Iris pigment epithelial cell (primary cell): Measurements from ENCODE around the gene CTRB2.

Experiments used
- DNase-seq: peaks from one replicate; pipeline ENCODE4 v3.0.0-alpha.2; 2011; ENCODE audit warnings: low read depth

Gene CTRB2

GRCh38 chr16:75206749-75207451, at the start of gene CTRB2:
CTRB2 (minus strand) TSS chr16:75207161; CDS start chr16:75207141, 20 bp downstream.
- no peak for DNase-seq

GRCh38 chr16:75256059-75256571, 49.2 kb upstream of the CTRB2 start:
- DNase-seq: no peak

- peak; percentile 91 for DNase-seq
Observed at GRCh38 chr16:75254359-75254837, 47.4 kb upstream of the CTRB2 start.

- DNase-seq: peak; percentile 75
Observed at GRCh38 chr16:75252946-75253911, 46.3 kb upstream of the CTRB2 start.

GRCh38 chr16:75252049-75252864, 45.3 kb upstream of the CTRB2 start:
- no peak for DNase-seq

- peak; percentile 90 for DNase-seq
Observed at GRCh38 chr16:75251280-75252048, 44.5 kb upstream of the CTRB2 start, which contains the start of gene BCAR1. BCAR1 (minus strand) TSS chr16:75251624; CDS start chr16:75251482, 142 bp downstream.

- no peak for DNase-seq
Observed at GRCh38 chr16:75250809-75251279, 43.9 kb upstream of the CTRB2 start.

GRCh38 chr16:75250089-75250808, 43.3 kb upstream of the CTRB2 start:
- DNase-seq: no peak

- no peak for DNase-seq
Observed at GRCh38 chr16:75249441-75249840, 42.5 kb upstream of the CTRB2 start.

GRCh38 chr16:75248536-75249380, 41.8 kb upstream of the CTRB2 start:
- no peak for DNase-seq

GRCh38 chr16:75248142-75248535, 41.2 kb upstream of the CTRB2 start:
- DNase-seq: no peak

- DNase-seq: no peak
Observed at GRCh38 chr16:75247249-75247648, 40.3 kb upstream of the CTRB2 start.

GRCh38 chr16:75246504-75247205, 39.7 kb upstream of the CTRB2 start:
- DNase-seq: peak; percentile 84

GRCh38 chr16:75244844-75245758, 38.1 kb upstream of the CTRB2 start:
- peak; percentile 95 for DNase-seq

- no peak for DNase-seq
Observed at GRCh38 chr16:75244225-75244809, 37.4 kb upstream of the CTRB2 start.

GRCh38 chr16:75243667-75244224, 36.8 kb upstream of the CTRB2 start:
- DNase-seq: no peak
